Neutrophil (primary cell): ENCODE results near the gene IFT80.
"Not testable (repeated sequence)": the region's sequence is repeated elsewhere in the genome, so short reads cannot be mapped to it uniquely, and the experiment has no call there.

Experiments used
- H3K27ac ChIP-seq: fragments of 200-600 bp; sonication (generic); 2 replicates; pipeline ENCODE4 v1.5.1; 2016; ENCODE audit warnings: mild to moderate bottlenecking, moderate library complexity
- H3K27me3 ChIP-seq: fragments of 200-600 bp; sonication (generic); 2 replicates; pipeline ENCODE4 v1.6.0; 2016; ENCODE audit warnings: mild to moderate bottlenecking
- H3K36me3 ChIP-seq: fragments of 200-600 bp; sonication (generic); 2 replicates; pipeline ENCODE4 v1.5.1; 2017
- H3K4me1 ChIP-seq, 2 experiments: fragments of 200-600 bp in 1 of 2; sonication (generic) in 1 of 2; 1 replicate in 1 of 2; 2 replicates in 1 of 2; pipeline versions ENCODE4 v1.5.1 to v1.6.1; 2013 to 2016; ENCODE audit warnings: low read depth in 1 of 2, low read length in 1 of 2, mild to moderate bottlenecking in 1 of 2, moderate library complexity in 1 of 2; ENCODE audit not compliant: control insufficient read depth in 1 of 2, insufficient read depth in 1 of 2
- H3K4me3 ChIP-seq, 2 experiments: fragments of 200-600 bp in 1 of 2; sonication (generic) in 1 of 2; 1 replicate in 1 of 2; 2 replicates in 1 of 2; pipeline ENCODE4 v1.5.1; 2013 to 2016; ENCODE audit warnings: low read depth in 1 of 2, low read length in 1 of 2, mild to moderate bottlenecking in 1 of 2, moderate library complexity in 1 of 2
- H3K9me3 ChIP-seq: fragments of 200-600 bp; sonication (generic); 2 replicates; pipeline ENCODE4 v1.5.1; 2016
- TF ChIP-seq, protein P1 (sequence below): fragments of 200-600 bp; sonication (generic); IDR thresholded peaks from 2 replicates; pipeline ENCODE4 v1.5.1; 2016; ENCODE audit warnings: antibody characterized with exemption

Gene IFT80

GRCh38 chr3:160257606-160258005, 141.4 kb downstream of the IFT80 start:
- Histone ChIP-seq H3K27ac (no peak overlapping the region), H3K36me3 (no peaks in the 10 kb centered on the region), H3K27me3 (no peaks in the 10 kb centered on the region), H3K4me3 (no peak overlapping the region), H3K9me3 (no peaks in the 10 kb centered on the region), H3K4me1 (no peaks in the 10 kb centered on the region)
- TF ChIP-seq, protein P1, sequence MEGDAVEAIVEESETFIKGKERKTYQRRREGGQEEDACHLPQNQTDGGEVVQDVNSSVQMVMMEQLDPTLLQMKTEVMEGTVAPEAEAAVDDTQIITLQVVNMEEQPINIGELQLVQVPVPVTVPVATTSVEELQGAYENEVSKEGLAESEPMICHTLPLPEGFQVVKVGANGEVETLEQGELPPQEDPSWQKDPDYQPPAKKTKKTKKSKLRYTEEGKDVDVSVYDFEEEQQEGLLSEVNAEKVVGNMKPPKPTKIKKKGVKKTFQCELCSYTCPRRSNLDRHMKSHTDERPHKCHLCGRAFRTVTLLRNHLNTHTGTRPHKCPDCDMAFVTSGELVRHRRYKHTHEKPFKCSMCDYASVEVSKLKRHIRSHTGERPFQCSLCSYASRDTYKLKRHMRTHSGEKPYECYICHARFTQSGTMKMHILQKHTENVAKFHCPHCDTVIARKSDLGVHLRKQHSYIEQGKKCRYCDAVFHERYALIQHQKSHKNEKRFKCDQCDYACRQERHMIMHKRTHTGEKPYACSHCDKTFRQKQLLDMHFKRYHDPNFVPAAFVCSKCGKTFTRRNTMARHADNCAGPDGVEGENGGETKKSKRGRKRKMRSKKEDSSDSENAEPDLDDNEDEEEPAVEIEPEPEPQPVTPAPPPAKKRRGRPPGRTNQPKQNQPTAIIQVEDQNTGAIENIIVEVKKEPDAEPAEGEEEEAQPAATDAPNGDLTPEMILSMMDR = no peak

GRCh38 chr3:160253298-160253697, 145.7 kb downstream of the IFT80 start:
- TF ChIP-seq, protein P1 = no peak
- no peak overlapping the region for H3K27ac ChIP-seq
- H3K36me3 ChIP-seq = no peaks in the 10 kb centered on the region
- H3K4me1 ChIP-seq = no peaks in the 10 kb centered on the region
- no peak overlapping the region for H3K4me3 ChIP-seq
- H3K27me3 ChIP-seq = no peaks in the 10 kb centered on the region
- no peaks in the 10 kb centered on the region for H3K9me3 ChIP-seq

GRCh38 chr3:160247766-160248165, 151.3 kb downstream of the IFT80 start:
- Histone ChIP-seq H3K27me3 (no peaks in the 10 kb centered on the region), H3K27ac (no peak overlapping the region), H3K4me1 (no peaks in the 10 kb centered on the region), H3K9me3 (no peaks in the 10 kb centered on the region), H3K36me3 (no peaks in the 10 kb centered on the region), H3K4me3 (no peak overlapping the region)
- TF ChIP-seq, protein P1 = no peak

GRCh38 chr3:160245261-160245800, 153.7 kb downstream of the IFT80 start:
- no peak overlapping the region for H3K4me3 ChIP-seq
- H3K27ac ChIP-seq = no peak overlapping the region
- TF ChIP-seq, protein P1 = no peak
- no peaks in the 10 kb centered on the region for H3K27me3 ChIP-seq
- H3K36me3 ChIP-seq = no peaks in the 10 kb centered on the region
- no peaks in the 10 kb centered on the region for H3K4me1 ChIP-seq
- H3K9me3 ChIP-seq = no peaks in the 10 kb centered on the region

DNA sequence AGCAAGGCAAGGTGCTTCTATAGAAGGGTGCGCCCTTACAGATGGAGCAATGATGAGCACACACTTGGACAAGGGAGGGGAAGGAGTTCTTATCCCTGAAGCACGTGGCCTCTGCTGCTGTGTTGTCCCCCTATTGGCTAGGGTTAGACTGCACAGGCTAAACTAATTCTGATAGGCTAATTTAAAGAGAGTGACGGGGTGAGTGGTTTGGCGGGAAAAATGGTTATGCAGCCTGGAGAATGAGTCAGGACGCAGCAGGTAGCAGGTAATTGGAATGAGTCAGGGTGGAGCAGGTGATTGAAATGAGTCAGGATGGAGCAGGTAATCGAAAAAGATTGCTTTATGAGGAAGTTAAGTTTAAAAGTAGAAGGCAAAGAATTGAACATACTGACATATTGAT, 158.3 kb downstream of the IFT80 start:
- not testable (repeated sequence) for H3K9me3 ChIP-seq, H3K27ac ChIP-seq, H3K4me1 ChIP-seq, H3K36me3 ChIP-seq, H3K27me3 ChIP-seq, H3K4me3 ChIP-seq

GRCh38 chr3:160232014-160232413, 167.0 kb downstream of the IFT80 start:
- Histone ChIP-seq H3K4me1 (peaks cover 0 to 2% of the 10 kb centered on the region in 2 experiments), H3K9me3 (no peaks in the 10 kb centered on the region), H3K36me3 (no peaks in the 10 kb centered on the region), H3K27ac (no peak overlapping the region), H3K27me3 (peaks cover 27% of the 10 kb centered on the region), H3K4me3 (no peak overlapping the region)
- TF ChIP-seq, protein P1 = no peak
